ENCODE data around the gene TMC6. TPM values are rescaled to one million over a fixed set of nuclear protein-coding genes. Genes with fewer than 3 reads are reported as not detected.
A peak's percentile ranks its signal among the peaks of the same experiment; 100 is the strongest.
"Not testable (repeated sequence)": the region's sequence is repeated elsewhere in the genome, so short reads cannot be mapped to it uniquely, and the experiment has no call there.

TMC6 gene
- total and polyA plus RNA-seq, 2 of the 4 experiments (the other 2 are of a cell fraction) = 0.19 TPM; not detected in 1

GRCh38 chr17:78171591-78172248 is 43.2 kb upstream of the TMC6 start:
- CTCF ChIA-PET; H4K8ac ChIP-seq (ENCODE audit: low read depth in 2 of 2, low read length in 2 of 2); in situ Hi-C loops (cut with MboI; ENCODE audit: low sequenced_read_pairs); H2BK120ac ChIP-seq (ENCODE audit: low read depth, low read length); H2BK15ac ChIP-seq (ENCODE audit: low read depth, low read length); H3K18ac ChIP-seq (ENCODE audit: low read depth, low read length); DNase-seq; H3K56ac ChIP-seq (ENCODE audit: extremely low read depth, insufficient read depth, low read length); H2AK5ac ChIP-seq (ENCODE audit: low read depth, low read length); ATAC-seq (ENCODE audit: low read depth); H2BK20ac ChIP-seq (ENCODE audit: low read depth, low read length); H3K14ac ChIP-seq (replicated peaks; ENCODE audit: low read depth, low read length); intact Hi-C loops (cut with micrococcal nuclease); H4K5ac ChIP-seq (ENCODE audit: low read depth, low read length); H3K9me1 ChIP-seq (ENCODE audit: insufficient read depth, low read length); dilution Hi-C loops (cut with HindIII; ENCODE audit: low sequenced_read_pairs, unreplicated experiment); H2AFZ ChIP-seq (replicated peaks; ENCODE audit: low read length, poor library complexity); H3K36me3 ChIP-seq (ENCODE audit: control insufficient read depth, insufficient read depth, low read length); H2BK5ac ChIP-seq (ENCODE audit: low read depth, low read length, poor library complexity, severe bottlenecking); H3K23ac ChIP-seq (ENCODE audit: low read depth, low read length); POLR2A ChIA-PET (ENCODE audit: unreplicated experiment); H4K91ac ChIP-seq (ENCODE audit: insufficient read depth, low read depth, low read length); H3K27ac ChIP-seq (ENCODE audit: insufficient read depth, low read length); H3K9ac ChIP-seq (ENCODE audit: low read depth, low read length); H3K27me3 ChIP-seq (ENCODE audit: control insufficient read depth, insufficient read depth, low read length); H3K4ac ChIP-seq (ENCODE audit: low read depth, low read length); H3K4me2 ChIP-seq (ENCODE audit: low read depth, low read length); H4K20me1 ChIP-seq (ENCODE audit: insufficient read depth, low read length); H3K9me3 ChIP-seq (ENCODE audit: control insufficient read depth, insufficient read depth, low read length); H3K4me3 ChIP-seq (ENCODE audit: insufficient read depth, low read depth, low read length): not testable (repeated sequence)
- peaks cover 13% of the 10 kb centered on the region for H3K4me1 ChIP-seq (ENCODE audit: control insufficient read depth, insufficient read depth, low read length)
- BruUV-seq (replicated peaks) = TSS peak; percentile 78
- 90% methylated on average over 8 of the region's 19 CpGs; no CpG with 5 or more reads in 1 of the 2 experiments for WGBS, 2 experiments (ENCODE audit: extremely low coverage in 2 of 2, insufficient read length in 1 of 2)
- peak overlapping the region; percentile 72 for H2AK9ac ChIP-seq (replicated peaks; ENCODE audit: low read depth, low read length, poor library complexity)
- H3K79me1 ChIP-seq (ENCODE audit: low read depth in 1 of 2, low read length in 2 of 2) = peaks cover 0 to 30% of the 10 kb centered on the region in 2 experiments; a peak in 2 of 4 replicates

Data from IMR-90 (cell line).